Duodenal mucosa (tissue), 2 donors: ENCODE results near the gene CCER1.

Source experiments
- H3K27ac ChIP-seq: one replicate; pipeline ENCODE4 v1.7.0; 2013; ENCODE audit warnings: low read depth, low read length
- H3K27me3 ChIP-seq, 2 donors: one replicate each; pipeline ENCODE4 v1.7.0; 2013; ENCODE audit warnings: low read length in 2 of 2, control low read depth in 1 of 2; ENCODE audit not compliant: insufficient read depth in 2 of 2, control insufficient read depth in 1 of 2
- H3K36me3 ChIP-seq, 2 donors: one replicate each; pipeline ENCODE4 v1.7.0; 2013; ENCODE audit warnings: low read length in 2 of 2, control low read depth in 1 of 2; ENCODE audit not compliant: insufficient read depth in 2 of 2, control insufficient read depth in 1 of 2
- H3K4me1 ChIP-seq, 2 donors: one replicate each; pipeline ENCODE4 v1.7.0; 2013; ENCODE audit warnings: low read length in 2 of 2, control low read depth in 1 of 2; ENCODE audit not compliant: insufficient read depth in 2 of 2, control insufficient read depth in 1 of 2
- H3K4me3 ChIP-seq, 2 donors: one replicate each; pipeline ENCODE4 v1.7.0; 2013; ENCODE audit warnings: low read length in 2 of 2, low read depth in 1 of 2
- H3K9ac ChIP-seq, 2 donors: one replicate each; pipeline ENCODE4 v1.7.0; 2013; ENCODE audit warnings: low read length in 2 of 2, low read depth in 1 of 2
- H3K9me3 ChIP-seq, 2 donors: one replicate each; pipeline ENCODE4 v1.7.0; 2013; ENCODE audit warnings: low read length in 2 of 2, control low read depth in 1 of 2; ENCODE audit not compliant: control insufficient read depth in 1 of 2

CCER1 gene

GRCh38 chr12:90905691-90906370 lies 49.1 kb downstream of the CCER1 start:
- H3K4me1 ChIP-seq, result peaks cover 5 to 8% of the 10 kb centered on the region in 2 donors
- no peak overlapping the region for H3K9ac ChIP-seq
- no peak overlapping the region for H3K27ac ChIP-seq
- no peak overlapping the region for H3K4me3 ChIP-seq
- no peaks in the 10 kb centered on the region for H3K36me3 ChIP-seq
- no peaks in the 10 kb centered on the region for H3K9me3 ChIP-seq
- no peaks in the 10 kb centered on the region for H3K27me3 ChIP-seq

GRCh38 chr12:90902596-90902995 lies 52.4 kb downstream of the CCER1 start:
- H3K4me3 ChIP-seq, result no peak overlapping the region
- H3K36me3 ChIP-seq, result no peaks in the 10 kb centered on the region
- H3K27ac ChIP-seq, result no peak overlapping the region
- no peaks in the 10 kb centered on the region for H3K4me1 ChIP-seq
- H3K9ac ChIP-seq, result no peak overlapping the region
- no peaks in the 10 kb centered on the region for H3K27me3 ChIP-seq
- H3K9me3 ChIP-seq, result no peaks in the 10 kb centered on the region
